GM12874 (cell line): ENCODE measurements around the gene ANK3.
A peak's percentile ranks its signal among the peaks of the same experiment; 100 is the strongest.

Experiments used
- CTCF ChIP-seq: IDR thresholded peaks from 2 replicates; pipeline ENCODE4 v1.5.1; 2011; ENCODE audit warnings: low read depth, mild to moderate bottlenecking, control low read depth, low read length, moderate library complexity; ENCODE audit not compliant: insufficient read depth

The ANK3 gene

GRCh38 chr10:60212195-60212594 is 177.5 kb downstream of the ANK3 start:
- TF ChIP-seq CTCF, result no peak

GRCh38 chr10:60209874-60210570 is 179.7 kb downstream of the ANK3 start:
- no peak for TF ChIP-seq CTCF

GRCh38 chr10:60208676-60209269 is 180.9 kb downstream of the ANK3 start:
- peak; percentile 54; the same call in 1 of the 2 replicates for TF ChIP-seq CTCF

- no peak for TF ChIP-seq CTCF
These were observed 181.8 kb downstream of the ANK3 start for GRCh38 chr10:60207894-60208293.

GRCh38 chr10:60206735-60207134 is 182.9 kb downstream of the ANK3 start:
- TF ChIP-seq CTCF, result no peak

- no peak for TF ChIP-seq CTCF
These were observed 183.9 kb downstream of the ANK3 start for GRCh38 chr10:60205741-60206140.

GRCh38 chr10:60203993-60204618 is 185.6 kb downstream of the ANK3 start:
- peak; percentile 56 for TF ChIP-seq CTCF
